NCI-H446 (cell line): ENCODE data around the gene ANXA8L1.
"Not testable (repeated sequence)": the region's sequence is repeated elsewhere in the genome, so short reads cannot be mapped to it uniquely, and the experiment has no call there.

Source experiments
- DNase-seq, 2 experiments: peaks; one replicate each; lab custom pipeline; 2025; lab: John Stamatoyannopoulos, UW

ANXA8L1 gene

DNA sequence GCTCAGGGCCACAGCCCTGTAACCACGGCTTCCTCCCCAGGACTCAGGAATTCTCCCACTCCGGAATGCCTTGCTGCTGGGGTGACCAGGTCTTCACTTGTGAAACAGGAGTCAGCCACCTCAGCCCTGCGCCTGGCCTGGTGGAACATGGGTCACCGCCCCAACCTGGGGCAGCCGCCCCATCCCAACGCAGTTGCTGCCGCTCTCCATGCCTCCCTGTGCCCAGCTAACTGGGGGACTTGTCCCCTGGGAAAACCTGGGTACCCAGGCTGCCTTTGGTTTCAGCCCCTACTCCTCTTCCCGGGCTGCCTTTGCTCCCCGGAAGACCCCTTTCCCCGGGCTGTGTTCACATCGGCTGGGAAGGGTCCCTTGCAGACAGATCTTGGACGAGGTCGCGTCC is 22.2 kb downstream of the ANXA8L1 start:
- DNase-seq: not testable (repeated sequence)

GRCh38 chr10:46398212-46398886 is 22.8 kb downstream of the ANXA8L1 start:
- not testable (repeated sequence) for DNase-seq

- not testable (repeated sequence) for DNase-seq
These were observed 34.0 kb downstream of the ANXA8L1 start for GRCh38 chr10:46409556-46409955.

- DNase-seq: not testable (repeated sequence)
These were observed 35.5 kb downstream of the ANXA8L1 start for GRCh38 chr10:46411123-46411522.

DNA sequence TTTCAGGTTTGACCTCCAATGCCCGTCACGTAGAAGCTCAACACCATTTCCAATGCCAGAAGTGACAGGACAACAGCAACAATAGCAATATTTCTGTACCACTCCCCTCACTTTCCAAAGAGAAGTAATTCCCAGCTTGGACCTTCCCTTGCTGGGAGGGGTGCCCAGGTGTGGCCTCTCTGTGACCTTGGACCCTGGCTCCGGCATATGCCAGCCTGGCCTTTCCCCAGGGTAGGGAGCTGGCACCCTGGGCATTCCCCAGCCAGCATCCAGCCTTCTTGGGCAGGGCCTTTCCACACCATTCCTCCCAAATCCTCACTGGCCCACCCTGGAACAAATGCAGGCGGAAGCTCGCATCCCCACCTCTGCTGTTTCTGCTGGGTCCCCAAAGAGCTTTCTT is 37.1 kb downstream of the ANXA8L1 start:
- DNase-seq: not testable (repeated sequence)

GRCh38 chr10:46415291-46415690 is 39.7 kb downstream of the ANXA8L1 start:
- DNase-seq: not testable (repeated sequence)

DNA sequence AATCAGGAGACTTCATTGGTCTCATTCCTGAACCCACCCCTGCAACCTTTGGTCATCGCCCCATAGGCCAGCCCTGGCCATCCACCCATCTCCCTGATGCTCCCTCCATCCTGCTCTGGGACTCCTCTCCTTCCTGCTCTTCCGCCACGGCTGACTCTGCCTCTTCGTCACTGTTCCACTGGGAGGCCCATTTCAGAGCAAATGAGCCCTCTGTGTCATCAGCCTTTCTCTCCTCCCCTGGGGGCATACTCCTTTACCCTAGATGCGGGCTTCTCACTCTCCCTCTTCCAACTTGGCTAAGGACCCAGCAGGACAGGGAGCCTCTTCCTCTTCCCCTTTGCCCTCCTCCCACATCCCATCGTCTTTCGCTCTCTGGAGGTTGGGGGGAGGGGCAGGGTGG is 42.7 kb downstream of the ANXA8L1 start:
- DNase-seq: not testable (repeated sequence)

DNA sequence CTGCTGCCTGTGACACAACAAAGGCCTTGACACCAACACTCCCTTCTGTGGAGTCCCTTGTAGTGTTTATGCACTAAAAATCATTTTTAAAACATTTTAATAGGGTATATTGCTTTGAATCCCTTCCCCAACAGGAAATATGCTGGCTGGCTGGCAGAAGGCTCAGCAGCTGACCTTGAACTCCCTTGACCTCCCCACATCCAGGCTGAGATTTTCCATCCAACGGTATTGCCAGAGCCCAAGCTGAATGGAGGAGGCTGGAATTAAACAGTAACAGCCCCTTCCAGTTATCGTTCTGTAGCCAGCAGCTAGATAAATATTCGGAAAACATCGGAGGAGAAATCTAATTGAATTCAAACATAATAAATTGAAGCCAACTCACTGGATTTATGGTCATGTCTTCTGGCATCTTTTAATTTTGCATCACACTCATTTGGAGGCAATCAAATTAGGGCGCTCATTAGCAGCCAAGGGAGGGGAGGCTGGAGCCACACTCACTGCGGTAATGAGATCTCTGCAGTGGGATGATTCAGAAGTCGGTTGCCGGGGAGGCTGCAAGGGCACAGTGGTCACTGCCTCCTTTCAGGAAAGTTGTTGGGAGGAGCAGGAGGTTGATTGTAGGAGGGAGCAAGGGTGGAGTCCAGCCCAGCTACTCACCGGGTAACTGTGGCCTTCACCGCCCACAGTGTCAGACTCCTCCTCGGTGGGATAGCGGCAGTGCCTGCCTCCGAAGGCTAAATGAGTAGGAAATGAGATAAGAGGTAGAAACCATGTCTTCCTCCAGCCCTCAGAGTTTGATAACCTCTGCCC is 44.2 kb downstream of the ANXA8L1 start:
- not testable (repeated sequence) for DNase-seq

DNA sequence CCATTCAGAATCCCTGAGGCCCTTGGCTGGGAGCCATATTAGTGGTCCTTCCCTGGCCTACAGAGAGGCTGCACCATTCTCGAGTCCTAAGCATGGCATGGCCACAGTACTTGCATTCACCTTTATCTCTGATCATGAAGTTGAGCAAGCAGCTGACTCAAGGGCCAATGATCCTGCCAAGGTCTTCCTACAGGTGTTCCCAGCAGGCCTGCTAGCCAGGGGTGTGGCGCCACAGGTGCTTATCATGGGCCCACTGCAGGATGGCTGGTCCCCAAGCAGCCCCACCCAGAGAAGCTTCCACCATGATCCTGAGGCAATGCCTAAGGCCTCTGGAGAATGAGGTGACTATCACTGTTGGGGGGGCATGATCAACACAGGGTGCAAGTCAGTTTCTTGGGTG is 48.0 kb downstream of the ANXA8L1 start:
- not testable (repeated sequence) for DNase-seq

GRCh38 chr10:46440942-46441341 is 65.4 kb downstream of the ANXA8L1 start:
- DNase-seq: not testable (repeated sequence)
